NCI-H187 treated with DMSO at 0.1 percent for 48 hours (cell line): ENCODE measurements around the gene NKX6-2.
"Not testable (repeated sequence)": the region's sequence is repeated elsewhere in the genome, so short reads cannot be mapped to it uniquely, and the experiment has no call there.

ENCODE experiments used
- DNase-seq: peaks from one replicate; lab custom pipeline; 2025; lab: John Stamatoyannopoulos, UW

The NKX6-2 gene

DNA sequence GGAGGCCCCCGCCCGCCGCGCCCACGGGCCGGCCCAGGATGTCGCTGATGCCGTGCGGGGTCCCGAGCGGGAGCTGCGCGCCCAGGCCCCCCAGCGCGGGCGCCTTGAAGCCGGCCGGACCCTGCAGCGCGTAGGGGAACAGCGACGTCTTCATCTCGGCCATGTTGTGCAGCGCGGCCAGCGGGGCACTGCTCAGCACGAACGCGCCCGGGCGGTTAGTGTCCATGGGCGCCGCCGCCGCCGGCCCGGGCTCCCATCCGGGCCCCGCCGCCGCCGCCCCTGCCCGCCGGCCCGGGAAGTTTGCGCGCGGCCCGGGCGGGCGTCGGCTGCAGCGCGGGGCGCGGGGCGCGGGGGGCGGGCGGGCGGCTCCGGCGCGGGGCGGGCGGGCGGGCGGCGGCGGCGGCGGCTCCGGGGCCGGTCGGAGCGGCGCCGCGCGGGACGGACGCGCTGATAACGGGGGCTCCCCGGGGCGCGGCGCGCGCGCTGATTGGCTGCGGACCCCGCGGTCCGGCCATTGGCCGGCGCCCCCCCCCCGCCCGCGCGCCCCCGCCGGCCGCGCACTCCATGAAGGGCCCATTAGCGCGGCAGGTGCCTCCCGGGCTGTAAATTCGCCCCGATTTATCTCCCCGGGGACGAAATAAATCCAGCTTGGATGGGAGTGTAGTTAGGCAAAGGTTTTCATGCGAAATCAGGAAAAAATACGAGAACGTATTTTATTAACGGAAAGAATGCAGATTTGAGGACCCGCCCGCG is at the start of gene NKX6-2:
NKX6-2 (minus strand) TSS at position 425 of the 753 bp plus-strand sequence; CDS start at position 226, 199 bp downstream.
- DNase-seq, result no peak

GRCh38 chr10:132834891-132835847 is 49.2 kb upstream of the NKX6-2 start:
- no peak for DNase-seq

DNA sequence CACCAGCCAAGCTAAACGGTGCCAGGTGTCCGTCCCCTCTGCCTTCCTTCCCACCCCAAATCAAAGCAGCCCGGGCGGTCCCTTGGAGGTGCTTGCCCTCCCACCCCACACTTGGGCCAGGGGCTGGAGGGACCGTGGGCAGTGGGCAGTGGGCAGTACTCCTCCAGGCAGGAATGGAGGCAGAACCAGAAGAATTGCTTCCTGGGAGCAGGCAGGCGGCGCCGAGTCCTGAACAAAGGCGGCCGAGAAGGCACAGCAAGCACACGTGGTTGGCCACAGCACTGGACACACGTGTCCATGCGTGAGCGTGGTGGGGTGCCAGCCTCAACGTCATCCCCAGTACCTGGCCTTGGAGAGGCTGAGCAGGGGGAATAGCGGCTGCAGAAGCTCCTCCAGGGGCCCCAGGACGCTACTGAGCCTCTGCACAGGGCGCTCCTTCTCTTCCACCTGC is 48.4 kb upstream of the NKX6-2 start:
- DNase-seq, result no peak

DNA sequence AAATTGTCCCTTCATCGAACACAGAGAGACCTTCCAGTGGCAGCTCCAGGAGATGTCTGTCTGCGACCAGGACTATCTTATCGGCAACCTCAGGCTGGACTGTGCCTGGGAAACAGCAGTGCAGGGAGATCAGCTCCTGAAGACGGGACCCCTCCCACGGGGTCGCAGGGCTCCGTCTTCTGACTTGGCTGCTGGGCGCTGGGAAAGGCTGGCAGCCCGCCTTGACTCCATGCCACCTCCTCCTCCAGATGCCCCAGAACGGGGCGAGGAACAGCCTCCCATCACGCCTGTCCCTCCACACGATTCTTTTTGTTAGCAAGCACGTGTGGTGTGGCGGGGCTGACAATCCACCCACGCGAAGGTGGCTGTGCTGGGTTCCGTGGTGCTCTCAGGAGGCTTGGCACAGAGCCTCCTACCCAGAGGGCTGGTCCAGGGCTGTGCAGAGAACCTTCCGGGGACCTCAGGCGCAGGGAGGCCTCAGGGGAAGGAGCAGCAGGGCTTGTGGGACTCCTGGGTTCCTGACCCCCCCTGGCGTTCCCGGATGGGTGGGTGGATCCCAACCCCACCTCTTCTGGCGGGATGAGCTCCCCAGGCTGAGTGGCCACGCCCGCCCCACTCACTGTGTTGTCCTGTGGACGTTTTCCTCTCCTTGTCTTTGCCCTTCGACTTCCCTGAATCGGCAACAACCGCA is 47.6 kb upstream of the NKX6-2 start:
- no peak for DNase-seq

DNA sequence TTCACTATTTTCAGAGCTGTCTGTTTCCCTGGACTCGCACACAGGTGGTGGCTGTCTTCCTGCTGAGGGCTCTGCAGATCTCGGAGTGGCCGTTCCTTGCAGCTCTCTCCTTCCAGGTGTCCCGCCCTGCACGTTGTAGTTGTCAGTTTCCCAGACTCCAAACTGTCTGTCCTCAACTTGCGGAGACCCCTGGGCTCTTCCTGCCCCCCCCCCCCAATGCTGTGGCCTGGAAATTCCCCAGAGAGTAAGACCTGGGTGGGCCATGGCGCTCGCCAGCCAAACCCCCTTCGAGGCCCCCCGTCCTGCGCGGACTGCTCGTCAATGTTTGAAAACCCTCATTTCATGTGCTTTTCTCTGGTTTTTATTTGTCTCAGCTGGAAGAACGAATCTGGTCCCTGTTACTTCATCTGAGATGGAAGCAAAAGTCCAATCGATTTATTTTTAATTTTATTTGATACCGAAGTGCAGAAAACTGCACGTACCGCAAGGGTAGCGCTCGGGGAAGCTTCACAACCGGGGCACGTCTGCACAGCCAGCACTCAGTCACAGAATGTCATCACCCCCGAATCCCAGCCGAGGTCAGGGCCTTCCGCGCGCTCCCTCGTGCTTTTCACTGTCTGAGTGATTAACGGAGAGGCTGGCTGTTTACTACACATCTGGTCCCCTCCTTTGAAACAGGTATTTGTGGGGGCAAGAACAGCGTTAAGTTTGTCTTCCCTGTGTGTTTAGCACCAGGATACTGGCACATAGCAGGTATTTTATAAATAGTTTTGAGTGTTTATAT is 46.4 kb upstream of the NKX6-2 start:
- no peak for DNase-seq

GRCh38 chr10:132829403-132829802 is 43.5 kb upstream of the NKX6-2 start:
- DNase-seq, result no peak

GRCh38 chr10:132828681-132829080 is 42.7 kb upstream of the NKX6-2 start:
- DNase-seq, result no peak

- DNase-seq, result no peak
These were observed 42.1 kb upstream of the NKX6-2 start for GRCh38 chr10:132827861-132828539.

- DNase-seq, result no peak
These were observed 41.5 kb upstream of the NKX6-2 start for GRCh38 chr10:132827423-132827789.

- no peak for DNase-seq
These were observed 40.8 kb upstream of the NKX6-2 start for GRCh38 chr10:132826524-132827422.

DNA sequence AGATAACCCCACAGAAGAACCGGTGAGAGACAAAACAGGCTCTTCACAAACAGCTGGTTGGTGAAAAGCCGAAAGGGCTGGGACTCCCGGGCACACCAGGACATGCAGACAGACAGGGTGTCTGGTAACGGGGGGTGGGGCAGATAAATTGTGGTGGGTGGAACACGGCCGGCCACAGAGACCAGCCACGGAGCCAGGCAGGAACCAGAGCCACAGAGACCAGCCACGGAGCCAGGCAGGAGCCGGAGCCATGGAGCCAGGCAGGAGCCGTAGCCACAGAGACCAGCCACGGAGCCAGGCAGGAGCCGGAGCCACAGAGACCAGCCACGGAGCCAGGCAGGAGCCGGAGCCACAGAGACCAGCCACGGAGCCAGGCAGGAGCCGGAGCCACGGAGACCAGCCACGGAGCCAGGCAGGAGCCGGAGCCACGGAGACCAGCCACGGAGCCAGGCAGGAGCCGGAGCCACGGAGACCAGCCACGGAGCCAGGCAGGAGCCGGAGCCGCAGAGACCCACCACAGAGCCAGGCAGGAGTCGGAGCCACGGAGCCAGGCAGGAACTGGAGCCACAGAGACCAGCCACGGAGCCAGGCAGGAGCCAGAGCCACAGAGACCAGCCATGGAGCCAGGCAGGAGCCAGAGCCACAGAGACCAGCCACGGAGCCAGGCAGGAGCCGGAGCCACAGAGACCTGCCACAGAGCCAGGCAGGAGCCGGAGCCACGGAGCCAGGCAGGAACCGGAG is 40.0 kb upstream of the NKX6-2 start:
- not testable (repeated sequence) for DNase-seq

DNA sequence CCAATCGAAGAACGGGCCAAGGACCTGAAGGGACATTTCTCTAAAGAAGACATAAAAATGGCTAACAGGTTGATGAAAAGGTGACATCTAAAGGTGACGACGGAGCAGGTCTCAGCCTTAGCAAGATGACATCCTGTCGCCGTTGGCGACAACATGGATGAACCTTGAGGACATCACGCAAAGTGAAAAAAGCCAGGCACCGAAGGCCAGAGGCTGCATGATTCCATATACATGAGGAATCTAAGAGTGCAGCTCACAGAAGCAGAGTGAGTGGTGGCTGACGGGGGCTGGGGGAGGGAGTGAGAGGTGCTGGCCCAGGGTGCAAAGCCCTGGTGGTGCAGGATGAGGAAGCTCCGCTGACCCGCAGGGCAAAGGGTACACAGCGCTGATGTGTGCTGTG is 34.1 kb upstream of the NKX6-2 start:
- no peak for DNase-seq

DNA sequence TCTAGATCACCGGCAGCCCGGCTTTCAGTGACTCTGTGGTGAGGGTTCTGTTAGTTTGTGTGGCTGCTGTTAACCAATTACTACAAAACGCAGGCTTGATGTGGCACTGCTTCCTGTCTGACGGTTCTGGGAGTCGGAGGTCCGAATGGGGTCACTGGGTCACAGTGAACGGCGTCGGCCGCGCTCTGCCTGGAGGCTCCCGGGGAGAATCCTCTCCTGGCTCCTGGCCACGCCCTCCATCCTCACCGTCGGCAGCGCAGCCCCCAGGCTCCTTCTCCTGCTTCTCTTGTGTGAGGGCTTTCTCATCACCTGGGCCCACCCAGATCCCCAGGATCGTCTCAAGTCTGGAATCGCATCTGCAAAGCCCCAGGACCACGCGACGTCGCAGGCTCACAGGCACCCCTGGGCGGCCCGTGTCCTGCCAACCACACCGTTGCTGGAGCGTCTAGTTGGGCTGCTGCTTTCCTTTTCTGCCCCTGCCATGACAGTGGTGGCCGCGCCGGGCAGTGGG is 31.8 kb upstream of the NKX6-2 start:
- no peak for DNase-seq

DNA sequence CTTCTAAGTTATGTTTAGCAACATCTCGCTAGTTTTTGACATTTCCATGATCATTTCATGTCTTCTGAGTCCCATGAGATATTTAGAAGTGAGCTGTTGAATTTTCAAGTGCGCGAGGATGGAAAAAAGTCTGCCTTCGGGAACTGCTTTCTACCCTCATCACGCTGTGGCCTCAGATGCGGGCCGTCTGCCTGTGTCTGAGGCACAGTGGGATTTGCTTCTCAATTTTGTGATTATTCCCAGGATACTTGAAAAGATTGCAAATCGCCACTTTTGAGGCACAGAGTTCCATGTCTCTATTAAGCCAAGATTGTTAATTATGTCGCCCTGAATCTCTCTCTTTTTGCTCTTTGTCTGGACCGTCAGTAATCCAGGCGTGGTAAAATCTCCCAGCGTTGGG is 30.8 kb upstream of the NKX6-2 start:
- DNase-seq, result no peak

GRCh38 chr10:132815168-132815857 is 29.4 kb upstream of the NKX6-2 start:
- no peak for DNase-seq

GRCh38 chr10:132814469-132814856 is 28.5 kb upstream of the NKX6-2 start:
- no peak for DNase-seq

DNA sequence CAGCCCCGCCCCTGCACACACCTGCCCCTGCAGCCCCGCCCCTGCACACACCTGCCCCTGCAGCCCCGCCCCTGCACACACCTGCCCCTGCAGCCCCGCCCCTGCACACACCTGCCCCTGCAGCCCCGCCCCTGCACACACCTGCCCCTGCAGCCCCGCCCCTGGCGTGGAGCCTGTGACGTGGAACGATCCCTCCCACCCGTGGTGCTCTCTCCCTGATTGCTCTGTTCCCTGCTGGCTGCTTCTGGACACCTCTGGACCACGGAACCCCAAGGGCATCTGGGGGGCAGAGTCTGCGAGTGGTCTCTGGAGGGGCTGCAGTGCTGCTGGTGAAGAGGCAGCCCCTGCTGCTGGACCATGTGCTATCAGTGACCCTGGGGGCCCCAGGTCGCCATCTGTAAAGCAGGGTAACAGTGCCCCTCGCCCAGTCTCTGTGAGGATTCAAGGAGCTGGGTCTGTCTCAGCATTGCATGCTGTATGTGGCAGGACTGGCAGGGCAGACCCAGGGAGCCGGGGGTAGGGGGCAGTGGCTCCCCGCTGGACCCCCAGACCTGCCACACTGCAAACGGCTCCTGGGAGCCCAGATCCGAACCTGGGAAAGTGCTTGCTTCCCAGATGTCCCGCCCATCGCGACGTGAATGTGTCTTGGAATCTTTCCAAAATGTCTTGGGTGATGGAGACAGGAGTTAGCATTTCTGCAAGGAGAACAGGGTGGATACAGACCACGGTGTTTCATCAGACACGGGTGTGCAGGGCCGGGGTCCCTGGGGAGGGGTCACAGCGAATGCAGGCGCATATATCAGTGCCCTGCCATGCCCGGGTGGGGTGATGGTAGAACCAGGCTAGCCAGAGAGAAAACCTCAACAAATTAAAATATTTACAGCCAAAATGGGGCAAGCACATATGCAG is 27.9 kb upstream of the NKX6-2 start:
- DNase-seq, result no peak
